Osteoblast (primary cell): ENCODE data around the gene EPS8L1. TPM values are rescaled to one million over a fixed set of nuclear protein-coding genes. Genes with fewer than 3 reads are reported as not detected.

ENCODE experiments used
- DNase-seq: peaks from one replicate; pipeline ENCODE4 v3.0.0; 2011; ENCODE audit warnings: low spot score, mixed read lengths; ENCODE audit not compliant: insufficient read length; ENCODE audit errors: missing footprints
- H2AFZ ChIP-seq: 2 replicates; pipeline ENCODE4 v1.6.0; 2011; ENCODE audit warnings: mild to moderate bottlenecking, low read length
- H3K27ac ChIP-seq: 2 replicates; pipeline ENCODE4 v1.5.1; 2011; ENCODE audit warnings: mild to moderate bottlenecking, low read depth, low read length, moderate library complexity
- H3K27me3 ChIP-seq: 2 replicates; pipeline ENCODE4 v1.6.0; 2012; ENCODE audit warnings: mild to moderate bottlenecking, control low read depth, inconsistent platforms, low read length, moderate library complexity; ENCODE audit not compliant: insufficient read depth
- H3K36me3 ChIP-seq: 2 replicates; pipeline ENCODE4 v1.5.1; 2011; ENCODE audit warnings: mild to moderate bottlenecking, low read length, control low read depth, moderate library complexity; ENCODE audit not compliant: insufficient read depth
- H3K4me1 ChIP-seq: 2 replicates; pipeline ENCODE4 v1.5.1; 2011; ENCODE audit warnings: mild to moderate bottlenecking, low read length, control low read depth, moderate library complexity; ENCODE audit not compliant: insufficient read depth
- H3K4me2 ChIP-seq: 2 replicates; pipeline ENCODE4 v1.6.0; 2011; ENCODE audit warnings: mild to moderate bottlenecking, low read length; ENCODE audit not compliant: insufficient read depth
- H3K4me3 ChIP-seq: fragments of 200-600 bp; sonication (generic); 3 replicates; pipeline ENCODE4 v1.5.1; 2012; ENCODE audit warnings: mild to moderate bottlenecking, low read length, inconsistent platforms; ENCODE audit not compliant: insufficient read depth
- H3K79me2 ChIP-seq: 2 replicates; pipeline ENCODE4 v1.6.0; 2012; ENCODE audit warnings: mild to moderate bottlenecking, low read length, control low read depth, inconsistent platforms; ENCODE audit not compliant: insufficient read depth
- H3K9me3 ChIP-seq: 2 replicates; pipeline ENCODE4 v1.5.1; 2011; ENCODE audit warnings: low read depth, low read length, control low read depth
- H4K20me1 ChIP-seq: 2 replicates; pipeline ENCODE4 v1.6.0; 2012; ENCODE audit warnings: mild to moderate bottlenecking, low read length, control low read depth; ENCODE audit not compliant: insufficient read depth
- CTCF ChIP-seq: IDR thresholded peaks from 2 replicates; pipeline ENCODE4 v1.5.1; 2011; ENCODE audit warnings: mild to moderate bottlenecking, low read depth, low read length, moderate library complexity; ENCODE audit errors: extremely low read depth
- total RNA-seq: library from RNA; depleted of rRNA; stranded (reverse); fragments of >200 nt; gene quantifications from 2 replicates; pipeline ENCODE4 v1.2.3, GENCODE V29; 2012

Gene EPS8L1
- total RNA-seq, 1 donor: 1.1 TPM

GRCh38 chr19:55081770-55082019 is 6.0 kb downstream of the EPS8L1 start:
- Histone ChIP-seq H3K79me2 (no peaks in the 10 kb centered on the region), H3K4me1 (peaks cover 5% of the 10 kb centered on the region), H3K27me3 (peaks cover 69% of the 10 kb centered on the region), H3K4me2 (no peak overlapping the region), H4K20me1 (peaks cover 5% of the 10 kb centered on the region), H3K9me3 (no peaks in the 10 kb centered on the region), H3K27ac (no peak overlapping the region), H3K4me3 (no peak overlapping the region), H2AFZ (no peak overlapping the region), H3K36me3 (no peaks in the 10 kb centered on the region)
- no peak for TF ChIP-seq CTCF
- DNase-seq: no peak

- H4K20me1 ChIP-seq: peaks cover 5% of the 10 kb centered on the region
- H3K27me3 ChIP-seq: peaks cover 74% of the 10 kb centered on the region
- H2AFZ ChIP-seq: no peak overlapping the region
- peaks cover 8% of the 10 kb centered on the region for H3K4me1 ChIP-seq
- no peak overlapping the region for H3K27ac ChIP-seq
- no peak overlapping the region for H3K4me3 ChIP-seq
- H3K9me3 ChIP-seq: no peaks in the 10 kb centered on the region
- H3K4me2 ChIP-seq: no peak overlapping the region
- no peak for TF ChIP-seq CTCF
- H3K36me3 ChIP-seq: no peaks in the 10 kb centered on the region
- H3K79me2 ChIP-seq: no peaks in the 10 kb centered on the region
- peak; percentile 95 for DNase-seq
Observed at GRCh38 chr19:55082020-55082851, 6.6 kb downstream of the EPS8L1 start.

GRCh38 chr19:55083004-55083850 is 7.6 kb downstream of the EPS8L1 start:
- Histone ChIP-seq H3K27ac (no peak overlapping the region), H2AFZ (no peak overlapping the region), H3K4me3 (no peak overlapping the region), H3K36me3 (no peaks in the 10 kb centered on the region), H3K4me1 (peaks cover 16% of the 10 kb centered on the region), H3K9me3 (no peaks in the 10 kb centered on the region), H3K4me2 (no peak overlapping the region), H4K20me1 (peaks cover 13% of the 10 kb centered on the region), H3K27me3 (peaks cover 75% of the 10 kb centered on the region), H3K79me2 (no peaks in the 10 kb centered on the region)
- DNase-seq: peak; percentile 50
- no peak for TF ChIP-seq CTCF

- no peak overlapping the region for H3K4me2 ChIP-seq
- no peaks in the 10 kb centered on the region for H3K36me3 ChIP-seq
- DNase-seq: peak; percentile 73
- no peak overlapping the region for H3K27ac ChIP-seq
- no peak overlapping the region for H2AFZ ChIP-seq
- H3K4me3 ChIP-seq: no peak overlapping the region
- peaks cover 19% of the 10 kb centered on the region for H4K20me1 ChIP-seq
- H3K4me1 ChIP-seq: peaks cover 16% of the 10 kb centered on the region
- no peaks in the 10 kb centered on the region for H3K79me2 ChIP-seq
- TF ChIP-seq CTCF: no peak
- H3K27me3 ChIP-seq: peaks cover 74% of the 10 kb centered on the region
- H3K9me3 ChIP-seq: no peaks in the 10 kb centered on the region
Observed at GRCh38 chr19:55084416-55084815, 8.7 kb downstream of the EPS8L1 start.
